IPS-18c (cell line): Measurements from ENCODE around the gene TSPAN4.

Source experiments
- H3K4me3 ChIP-seq: 2 replicates; pipeline ENCODE4 v1.7.0; 2013; ENCODE audit warnings: low read depth, mild to moderate bottlenecking, low read length, moderate library complexity; ENCODE audit not compliant: insufficient read depth
- H3K9me3 ChIP-seq: one replicate; pipeline ENCODE4 v1.6.1; 2013; ENCODE audit warnings: mild to moderate bottlenecking, low read length, moderate library complexity; ENCODE audit not compliant: control insufficient read depth, insufficient read depth

The TSPAN4 gene

GRCh38 chr11:839875-840617, 2.6 kb upstream of the TSPAN4 start:
- no peak overlapping the region for H3K4me3 ChIP-seq
- H3K9me3 ChIP-seq, result no peaks in the 10 kb centered on the region

GRCh38 chr11:841981-842369, 677 bp upstream of the TSPAN4 start:
- H3K9me3 ChIP-seq, result no peaks in the 10 kb centered on the region

GRCh38 chr11:843086-843734, 558 bp downstream of the TSPAN4 start:
- H3K4me3 ChIP-seq, result peak overlapping the region; percentile 93
- no peaks in the 10 kb centered on the region for H3K9me3 ChIP-seq

More at GRCh38 chr11:841981-842369, 677 bp upstream of the TSPAN4 start:
- H3K4me3 ChIP-seq, result peak overlapping the region; percentile 93

- Histone ChIP-seq H3K9me3 (no peaks in the 10 kb centered on the region), H3K4me3 (peak overlapping the region; percentile 93)
Observed at GRCh38 chr11:843818-844692, 1.4 kb downstream of the TSPAN4 start.

GRCh38 chr11:844693-845644, 2.3 kb downstream of the TSPAN4 start:
- H3K4me3 ChIP-seq, result peak overlapping the region; percentile 93
- no peaks in the 10 kb centered on the region for H3K9me3 ChIP-seq

GRCh38 chr11:845872-846495, 3.3 kb downstream of the TSPAN4 start:
- no peaks in the 10 kb centered on the region for H3K9me3 ChIP-seq
- H3K4me3 ChIP-seq, result 0 out of 2 replicates have a peak overlapping the region, but pooled peaks have one; percentile 93

- no peaks in the 10 kb centered on the region for H3K9me3 ChIP-seq
- H3K4me3 ChIP-seq, result no peak overlapping the region
Observed at GRCh38 chr11:846496-847098, 3.9 kb downstream of the TSPAN4 start.

GRCh38 chr11:847876-848275, 5.2 kb downstream of the TSPAN4 start:
- no peak overlapping the region for H3K4me3 ChIP-seq
- no peaks in the 10 kb centered on the region for H3K9me3 ChIP-seq

- Histone ChIP-seq H3K9me3 (no peaks in the 10 kb centered on the region), H3K4me3 (peak overlapping the region; percentile 21; the same call in 1 of the 2 replicates)
Observed at GRCh38 chr11:848380-848931, 5.8 kb downstream of the TSPAN4 start.

- Histone ChIP-seq H3K9me3 (no peaks in the 10 kb centered on the region), H3K4me3 (peak overlapping the region; percentile 50)
Observed at GRCh38 chr11:849104-849824, 6.6 kb downstream of the TSPAN4 start.

GRCh38 chr11:849951-850774, 7.5 kb downstream of the TSPAN4 start:
- H3K9me3 ChIP-seq, result no peaks in the 10 kb centered on the region
- H3K4me3 ChIP-seq, result peak overlapping the region; percentile 64

- peak overlapping the region; percentile 64 for H3K4me3 ChIP-seq
- no peaks in the 10 kb centered on the region for H3K9me3 ChIP-seq
Observed at GRCh38 chr11:850775-851763, 8.4 kb downstream of the TSPAN4 start.

- Histone ChIP-seq H3K4me3 (no peak overlapping the region), H3K9me3 (no peaks in the 10 kb centered on the region)
Observed at GRCh38 chr11:852762-853161, 10.1 kb downstream of the TSPAN4 start.
